Measurements from ENCODE around the gene JPH3. TPM values are rescaled to one million over a fixed set of nuclear protein-coding genes. Genes with fewer than 3 reads are reported as not detected.

JPH3 gene
- total and polyA plus RNA-seq, 10 of the 15 experiments (the other 5 are each of a cell fraction or from before 2014, with no cell fraction given) = 0.05 TPM; not detected in 9

- Histone ChIP-seq H2AFZ (ENCODE audit: control insufficient read depth, low read depth, low read length) (no peak overlapping the region), H3K27me3 (replicated peaks in 1 of 2; ENCODE audit: control insufficient read depth in 2 of 2, insufficient read depth in 2 of 2, low read length in 1 of 2) (no peaks in the 10 kb centered on the region), H3K9ac (ENCODE audit: control insufficient read depth, insufficient read depth, low read length) (no peak overlapping the region), H3K79me2 (ENCODE audit: control insufficient read depth, insufficient read depth, low read length) (no peaks in the 10 kb centered on the region), H3K27ac (ENCODE audit: control insufficient read depth, insufficient read depth) (no peak overlapping the region), H3K36me3 (ENCODE audit: control insufficient read depth in 2 of 2, insufficient read depth in 2 of 2, low read length in 1 of 2) (peaks cover 10 to 15% of the 10 kb centered on the region in 2 experiments; a peak in 3 of 4 replicates), H3K4me3 (no peak overlapping the region), H3K4me2 (ENCODE audit: control insufficient read depth, insufficient read depth) (no peak overlapping the region), H3K9me3 (replicated peaks; ENCODE audit: control insufficient read depth, insufficient read depth, low read length) (no peaks in the 10 kb centered on the region), H3K4me1 (ENCODE audit: control insufficient read depth, insufficient read depth, low read length) (peaks cover 46% of the 10 kb centered on the region), H4K20me1 (ENCODE audit: control insufficient read depth, insufficient read depth) (no peaks in the 10 kb centered on the region)
- SMC1A ChIA-PET (ENCODE audit: uncharacterized antibody, unreplicated experiment) = no interaction called here
- BruUV-seq (replicated peaks) = no TSS peak
- DNase-seq (ENCODE audit: low read depth, low spot score) = no peak
- no peak for ATAC-seq
- in situ Hi-C loops (cut with MboI) (no loop called here), intact Hi-C loops (cut with micrococcal nuclease; ENCODE audit: unreplicated experiment) (loop anchor here (5.0 kb wide), 1 partner anchor 67 kb away; the partner anchor contains the start of gene KLHDC4)
- TF ChIP-seq MYC (IDR thresholded peaks at IDR 0.05; ENCODE audit: insufficient read depth, insufficient read length, insufficient replicate concordance, low read length, severe bottlenecking) = no peak
- TF ChIP-seq BHLHE40 (IDR thresholded peaks at IDR 0.05; ENCODE audit: borderline replicate concordance in 1 of 2, low read depth in 2 of 2, low read length in 1 of 2) = no peak
- TF ChIP-seq WRNIP1 (IDR thresholded peaks at IDR 0.05; ENCODE audit: borderline replicate concordance, low read depth, low read length) = no peak
- no peak for TF ChIP-seq POLR2AphosphoS5 (IDR thresholded peaks at IDR 0.05; ENCODE audit: low read length)
- no peak for TF ChIP-seq POLR2AphosphoS2 (IDR thresholded peaks at IDR 0.05; ENCODE audit: low read depth, low read length)
- TF ChIP-seq CTCF (IDR thresholded peaks at IDR 0.05 in 2 of 3, conservative IDR thresholded peaks at IDR 0.05 in 1 of 3; ENCODE audit: control insufficient read depth in 2 of 3, extremely low read depth in 1 of 3, insufficient read depth in 1 of 3, low read depth in 3 of 3, low read length in 3 of 3) = no peak
- TF ChIP-seq CHD4 (IDR thresholded peaks at IDR 0.05) = no peak
- TF ChIP-seq SPI1 (IDR thresholded peaks at IDR 0.05; ENCODE audit: borderline replicate concordance, insufficient read depth, low read depth, low read length) = no peak
- TF ChIP-seq FOS (IDR thresholded peaks at IDR 0.05; ENCODE audit: borderline replicate concordance, extremely low read depth, insufficient read length) = no peak
- FAIRE-seq = no peak
- RAD21 ChIA-PET (ENCODE audit: unreplicated experiment) = no interaction called here
- POLR2A ChIA-PET = no interaction called here
- WGBS (ENCODE audit: insufficient coverage, insufficient replicate concordance, low lambda C conversion rate, missing lambda C conversion rate) = 88% methylated on average over 11 of the region's 19 CpGs
- CTCF ChIA-PET = interaction anchor here (1.2 kb wide), 1 partner anchor 69 kb away, joined by 6 read pairs; no protein-coding TSS in a partner anchor
These were observed 98.2 kb downstream of the JPH3 start for GRCh38 chr16:87700406-87701077.

Measured in GM12878 (cell line).